ENCODE data around the gene DDX39A. TPM values are rescaled to one million over a fixed set of nuclear protein-coding genes. Genes with fewer than 3 reads are reported as not detected.

The DDX39A gene
- total and polyA plus RNA-seq, 2 of the 8 experiments (the other 6 are each of a cell fraction or from before 2014, with no cell fraction given), result 139 TPM

DNA sequence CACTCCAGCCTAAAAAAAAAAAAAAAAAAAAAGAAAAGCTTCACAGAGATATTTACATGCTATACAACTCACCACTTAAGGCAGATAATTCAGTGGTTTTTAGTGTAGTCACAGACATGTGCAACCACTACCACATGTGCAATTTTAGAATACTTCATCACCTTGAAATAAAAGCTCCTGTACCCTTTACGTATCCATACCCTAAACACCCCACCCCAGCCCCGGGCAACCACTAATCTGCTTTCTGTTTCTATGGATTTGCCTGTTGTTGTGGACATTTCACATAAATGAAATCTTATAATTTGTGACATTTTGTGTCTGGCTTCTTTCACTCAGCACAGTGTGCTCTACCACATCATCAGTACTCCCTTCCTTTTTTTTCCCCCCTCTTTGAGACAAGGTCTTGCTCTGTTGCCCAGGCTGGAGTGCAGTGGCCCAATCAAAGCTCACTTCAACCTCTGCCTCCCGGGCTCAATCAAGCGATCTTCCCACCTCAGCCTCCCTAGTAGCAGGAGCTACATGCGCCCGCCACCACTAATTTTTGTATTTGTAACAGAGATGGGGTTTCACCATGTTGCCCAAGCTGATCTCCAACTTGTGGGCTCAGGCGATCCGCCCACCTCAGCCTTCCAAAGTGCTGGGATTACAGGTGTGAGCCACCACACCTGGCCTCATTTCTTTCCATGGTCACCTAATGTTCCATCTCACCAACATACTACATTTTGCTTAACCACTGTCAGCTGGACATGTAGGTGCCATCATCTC, 4.0 kb downstream of the DDX39A start:
- no peak overlapping the region for H2AK5ac ChIP-seq (ENCODE audit: low read depth, low read length)
- no peak overlapping the region for H4K5ac ChIP-seq (ENCODE audit: insufficient read length, low read depth, low read length)
- peaks cover 41 to 73% of the 10 kb centered on the region in 2 experiments for H3K79me2 ChIP-seq (ENCODE audit: control insufficient read depth in 1 of 2, insufficient read depth in 2 of 2, low read length in 2 of 2)
- no peak overlapping the region for H2BK5ac ChIP-seq (ENCODE audit: low read depth, low read length)
- H2BK20ac ChIP-seq (ENCODE audit: low read length), result no peak overlapping the region
- no peak overlapping the region for H3K27ac ChIP-seq (ENCODE audit: low read depth, low read length)
- peaks cover 0 to 6% (median 0%) of the 10 kb centered on the region in 4 experiments; a peak in 3 of 7 replicates for H3K4me1 ChIP-seq (replicated peaks in 1 of 4; ENCODE audit: control insufficient read depth in 3 of 4, insufficient read depth in 4 of 4, low read length in 3 of 4)
- ChIA-PET POLR2A (ENCODE audit: partially characterized antibody) (interaction anchor here (0.6 to 3.1 kb wide), 5 partner anchors 9 to 215 kb away, joined by 3 to 12 read pairs (median 3); no protein-coding TSS in a partner anchor), CTCF (ENCODE audit: partially characterized antibody) (interaction anchor here (0.6 to 4.5 kb wide), 8 partner anchors 10 to 219 kb away, joined by 3 to 22 read pairs (median 4); partner anchors contain the start of gene PKN1)
- no peak overlapping the region for H2BK15ac ChIP-seq (ENCODE audit: low read length)
- no peak overlapping the region for H4K91ac ChIP-seq (replicated peaks; ENCODE audit: insufficient read length, low read length)
- no peak overlapping the region for H2AFZ ChIP-seq (ENCODE audit: low read length)
- no peak overlapping the region for H3K4me2 ChIP-seq (ENCODE audit: insufficient read depth in 1 of 2, low read depth in 2 of 2, low read length in 2 of 2)
- peaks cover 14% of the 10 kb centered on the region for H3K79me1 ChIP-seq (ENCODE audit: low read depth, low read length)
- H4K20me1 ChIP-seq (replicated peaks in 1 of 2; ENCODE audit: control insufficient read depth in 1 of 2, insufficient read depth in 2 of 2, low read length in 2 of 2), result peaks cover 36 to 37% of the 10 kb centered on the region in 2 experiments
- no peak overlapping the region for H3K4me3 ChIP-seq (ENCODE audit: extremely low read depth in 1 of 4, insufficient read depth in 2 of 4, low read depth in 3 of 4, low read length in 4 of 4)
- FAIRE-seq (no peak), DNase-seq (ENCODE audit: low read depth in 1 of 2, low spot score in 2 of 2) (no peak)
- H3K14ac ChIP-seq (ENCODE audit: insufficient read length), result no peak overlapping the region
- 99% methylated on average over 8 of the region's 8 CpGs; no CpG with 5 or more reads in 1 of the 2 experiments for WGBS, 2 experiments (ENCODE audit: extremely low coverage in 1 of 2, insufficient coverage in 1 of 2, insufficient read length in 1 of 2, insufficient replicate concordance in 2 of 2, low coverage in 1 of 2, low lambda C conversion rate in 2 of 2, missing lambda C conversion rate in 1 of 2)
- no peak overlapping the region for H3K23ac ChIP-seq (ENCODE audit: insufficient read length)
- no peak overlapping the region for H3K9ac ChIP-seq (replicated peaks in 1 of 4; ENCODE audit: extremely low read depth in 1 of 4, low read depth in 3 of 4, low read length in 3 of 4)
- H3K23me2 ChIP-seq (ENCODE audit: low read depth, low read length), result 0 out of 2 replicates have a peak, but pooled peaks cover 2% of the 10 kb centered on the region
- no peaks in the 10 kb centered on the region for H3K27me3 ChIP-seq (replicated peaks in 1 of 4; ENCODE audit: control insufficient read depth in 3 of 4, extremely low read depth in 1 of 4, insufficient read depth in 3 of 4, low read length in 3 of 4)
- H2BK120ac ChIP-seq (replicated peaks; ENCODE audit: low read depth, low read length), result no peak overlapping the region
- no peak overlapping the region for H3K4ac ChIP-seq (replicated peaks; ENCODE audit: insufficient read length, low read depth, low read length)
- H3K36me3 ChIP-seq (ENCODE audit: control insufficient read depth in 2 of 4, insufficient read depth in 4 of 4, low read length in 3 of 4), result peaks cover 16 to 28% (median 26%) of the 10 kb centered on the region in 4 experiments
- H2BK12ac ChIP-seq (ENCODE audit: low read depth, low read length), result no peak overlapping the region
- no peaks in the 10 kb centered on the region for H3K9me3 ChIP-seq (ENCODE audit: insufficient read depth in 2 of 2, low read depth in 1 of 2, low read length in 1 of 2)
- H3K18ac ChIP-seq (ENCODE audit: extremely low read depth, low read length), result no peak overlapping the region
- no peak overlapping the region for H4K8ac ChIP-seq (ENCODE audit: extremely low read depth, insufficient read depth, low read length)
- no peak overlapping the region for H3K56ac ChIP-seq (replicated peaks; ENCODE audit: insufficient read length, low read depth, low read length)
- TF ChIP-seq BCL11A (IDR thresholded peaks at IDR 0.05; ENCODE audit: low read depth in 2 of 2, low read length in 2 of 2) (no peak), CHD1 (IDR thresholded peaks at IDR 0.05; ENCODE audit: low read depth, low read length) (no peak), MAFK (IDR thresholded peaks at IDR 0.05; ENCODE audit: low read depth, low read length) (no peak), SAP30 (IDR thresholded peaks at IDR 0.05; ENCODE audit: insufficient read depth, insufficient replicate concordance, low read length) (no peak), POU5F1 (IDR thresholded peaks at IDR 0.05; ENCODE audit: low read depth, low read length) (no peak), FOSL1 (IDR thresholded peaks at IDR 0.05; ENCODE audit: insufficient read depth, low read depth, low read length) (no peak), CBX5 (IDR thresholded peaks at IDR 0.05; ENCODE audit: low read depth, low read length) (no peak), EP300 (IDR thresholded peaks at IDR 0.05; ENCODE audit: borderline replicate concordance in 1 of 2, low read depth in 2 of 2, low read length in 2 of 2) (no peak), HDAC2 (IDR thresholded peaks at IDR 0.05; ENCODE audit: borderline replicate concordance in 1 of 2, low read depth in 2 of 2, low read length in 2 of 2) (no peak), CREB1 (IDR thresholded peaks at IDR 0.05) (no peak), EZH2 (IDR thresholded peaks at IDR 0.05; ENCODE audit: low read depth, low read length, severe bottlenecking) (no peak), RFX5 (IDR thresholded peaks at IDR 0.05; ENCODE audit: borderline replicate concordance, low read depth, low read length) (no peak)

All from H1 (cell line).